Suprapubic skin (tissue), 3 donors: ENCODE data around the gene ELMO3.

Experiments
- POLR2A ChIP-seq, 2 donors: fragments of 450-650 bp; IDR thresholded peaks; one replicate each; pipeline ENCODE4 v1.6.1; 2017; ENCODE audit warnings: antibody characterized with exemption in 2 of 2, mild to moderate bottlenecking in 2 of 2, moderate library complexity in 2 of 2
- TF ChIP-seq, protein P1 (sequence below), 2 donors: fragments of 200-600 bp in 1 of 2; fragments of 450-650 bp in 1 of 2; sonication (generic) in 1 of 2; IDR thresholded peaks; one replicate each; pipeline ENCODE4 v1.5.1; 2016 to 2019; ENCODE audit warnings: antibody characterized with exemption in 2 of 2, mild to moderate bottlenecking in 1 of 2, moderate library complexity in 1 of 2

DNA sequence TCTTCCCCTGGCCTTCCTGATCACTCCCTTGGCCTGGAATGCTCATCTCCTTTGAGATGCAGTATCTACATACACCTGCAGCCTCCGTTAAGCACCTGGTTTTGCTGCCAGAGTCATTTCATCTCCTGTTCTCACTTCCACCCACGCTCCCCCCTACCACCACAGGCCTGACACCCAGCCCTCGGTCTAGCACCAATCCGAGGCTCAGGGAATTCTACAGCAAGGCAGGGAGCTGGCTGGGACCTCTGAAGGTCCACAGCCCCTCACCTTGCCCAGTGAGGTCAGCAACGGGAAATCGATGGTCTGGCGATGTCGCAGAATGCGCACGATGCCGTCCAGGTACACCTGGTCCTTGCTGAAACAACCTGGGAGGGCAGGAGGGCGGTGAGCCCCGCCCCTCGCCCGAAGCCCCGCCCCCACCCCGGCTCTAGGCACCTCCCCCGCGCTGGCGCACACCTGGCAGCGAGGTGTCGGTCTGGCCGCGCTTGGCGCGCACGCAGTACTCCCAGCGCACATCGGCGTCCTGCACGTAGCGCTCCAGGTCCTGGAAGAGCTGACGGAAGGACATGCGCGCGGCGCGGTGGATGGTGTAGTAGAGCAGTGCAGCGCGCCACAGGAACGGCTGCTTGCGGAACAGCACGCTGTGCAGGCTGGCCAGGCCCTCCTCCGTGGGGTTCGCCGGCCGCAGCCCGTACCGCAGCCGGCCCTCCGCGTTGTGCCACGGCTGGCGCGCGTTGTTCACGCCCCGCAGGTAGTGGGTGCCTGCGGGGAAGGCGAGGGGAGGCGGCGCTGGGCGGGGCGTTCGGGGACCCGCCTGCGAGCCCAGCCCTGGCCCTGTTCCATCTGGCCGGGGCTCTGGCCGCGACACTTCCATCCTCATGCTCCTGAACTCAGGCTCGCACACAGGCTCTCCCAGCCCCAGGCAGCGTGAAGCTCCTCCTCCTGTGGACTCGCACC is 20.9 kb upstream of the ELMO3 start:
- no peak for TF ChIP-seq POLR2A (IDR thresholded peaks at IDR 0.05)
- TF ChIP-seq, protein P1, sequence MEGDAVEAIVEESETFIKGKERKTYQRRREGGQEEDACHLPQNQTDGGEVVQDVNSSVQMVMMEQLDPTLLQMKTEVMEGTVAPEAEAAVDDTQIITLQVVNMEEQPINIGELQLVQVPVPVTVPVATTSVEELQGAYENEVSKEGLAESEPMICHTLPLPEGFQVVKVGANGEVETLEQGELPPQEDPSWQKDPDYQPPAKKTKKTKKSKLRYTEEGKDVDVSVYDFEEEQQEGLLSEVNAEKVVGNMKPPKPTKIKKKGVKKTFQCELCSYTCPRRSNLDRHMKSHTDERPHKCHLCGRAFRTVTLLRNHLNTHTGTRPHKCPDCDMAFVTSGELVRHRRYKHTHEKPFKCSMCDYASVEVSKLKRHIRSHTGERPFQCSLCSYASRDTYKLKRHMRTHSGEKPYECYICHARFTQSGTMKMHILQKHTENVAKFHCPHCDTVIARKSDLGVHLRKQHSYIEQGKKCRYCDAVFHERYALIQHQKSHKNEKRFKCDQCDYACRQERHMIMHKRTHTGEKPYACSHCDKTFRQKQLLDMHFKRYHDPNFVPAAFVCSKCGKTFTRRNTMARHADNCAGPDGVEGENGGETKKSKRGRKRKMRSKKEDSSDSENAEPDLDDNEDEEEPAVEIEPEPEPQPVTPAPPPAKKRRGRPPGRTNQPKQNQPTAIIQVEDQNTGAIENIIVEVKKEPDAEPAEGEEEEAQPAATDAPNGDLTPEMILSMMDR (IDR thresholded peaks at IDR 0.05), result no peak
